Measurements from ENCODE around the gene ZNF446.
"Not testable (repeated sequence)": the region's sequence is repeated elsewhere in the genome, so short reads cannot be mapped to it uniquely, and the experiment has no call there.

The ZNF446 gene

GRCh38 chr19:58469241-58470013, 6.7 kb upstream of the ZNF446 start:
- Histone ChIP-seq H3K4me1 (ENCODE audit: control insufficient read depth in 1 of 2, insufficient read depth in 2 of 2, low read length in 2 of 2) (peaks cover 12 to 14% of the 10 kb centered on the region in 2 donors), H3K27me3 (ENCODE audit: control insufficient read depth in 1 of 2, insufficient read depth in 2 of 2, low read length in 2 of 2) (no peaks in the 10 kb centered on the region), H3K4me3 (ENCODE audit: low read depth in 1 of 2, low read length in 2 of 2) (no peak overlapping the region), H3K9ac (ENCODE audit: low read depth in 1 of 2, low read length in 2 of 2) (no peak overlapping the region), H3K36me3 (ENCODE audit: control insufficient read depth in 1 of 2, insufficient read depth in 2 of 2, low read length in 2 of 2) (peaks cover 5 to 26% of the 10 kb centered on the region in 2 donors), H3K9me3 (ENCODE audit: control insufficient read depth in 1 of 2, low read length in 2 of 2) (no peaks in the 10 kb centered on the region), H3K27ac (ENCODE audit: low read depth, low read length) (no peak overlapping the region)

- H3K9me3 ChIP-seq (ENCODE audit: control insufficient read depth in 1 of 2, low read length in 2 of 2); H3K4me3 ChIP-seq (ENCODE audit: low read depth in 1 of 2, low read length in 2 of 2): not testable (repeated sequence)
- peaks cover 19 to 20% of the 10 kb centered on the region in 2 donors for H3K4me1 ChIP-seq (ENCODE audit: control insufficient read depth in 1 of 2, insufficient read depth in 2 of 2, low read length in 2 of 2)
Measured at GRCh38 chr19:58470837-58471543, 5.2 kb upstream of the ZNF446 start.

GRCh38 chr19:58471736-58472135, 4.4 kb upstream of the ZNF446 start:
- Histone ChIP-seq H3K36me3 (ENCODE audit: control insufficient read depth in 1 of 2, insufficient read depth in 2 of 2, low read length in 2 of 2) (peaks cover 5 to 26% of the 10 kb centered on the region in 2 donors), H3K27ac (ENCODE audit: low read depth, low read length) (no peak overlapping the region), H3K4me1 (ENCODE audit: control insufficient read depth in 1 of 2, insufficient read depth in 2 of 2, low read length in 2 of 2) (peaks cover 18 to 19% of the 10 kb centered on the region in 2 donors), H3K4me3 (ENCODE audit: low read depth in 1 of 2, low read length in 2 of 2) (no peak overlapping the region), H3K9ac (ENCODE audit: low read depth in 1 of 2, low read length in 2 of 2) (no peak overlapping the region), H3K27me3 (ENCODE audit: control insufficient read depth in 1 of 2, insufficient read depth in 2 of 2, low read length in 2 of 2) (no peaks in the 10 kb centered on the region), H3K9me3 (ENCODE audit: control insufficient read depth in 1 of 2, low read length in 2 of 2) (no peaks in the 10 kb centered on the region)

More at GRCh38 chr19:58470837-58471543, 5.2 kb upstream of the ZNF446 start:
- not testable (repeated sequence) for H3K27ac ChIP-seq (ENCODE audit: low read depth, low read length); H3K27me3 ChIP-seq (ENCODE audit: control insufficient read depth in 1 of 2, insufficient read depth in 2 of 2, low read length in 2 of 2); H3K9ac ChIP-seq (ENCODE audit: low read depth in 1 of 2, low read length in 2 of 2)
- H3K36me3 ChIP-seq (ENCODE audit: control insufficient read depth in 1 of 2, insufficient read depth in 2 of 2, low read length in 2 of 2) = peaks cover 5 to 26% of the 10 kb centered on the region in 2 donors

- Histone ChIP-seq H3K9me3 (ENCODE audit: control insufficient read depth in 1 of 2, low read length in 2 of 2) (no peaks in the 10 kb centered on the region), H3K27me3 (ENCODE audit: control insufficient read depth in 1 of 2, insufficient read depth in 2 of 2, low read length in 2 of 2) (no peaks in the 10 kb centered on the region), H3K4me1 (ENCODE audit: control insufficient read depth in 1 of 2, insufficient read depth in 2 of 2, low read length in 2 of 2) (peaks cover 14 to 15% of the 10 kb centered on the region in 2 donors), H3K36me3 (ENCODE audit: control insufficient read depth in 1 of 2, insufficient read depth in 2 of 2, low read length in 2 of 2) (peaks cover 5 to 26% of the 10 kb centered on the region in 2 donors), H3K4me3 (ENCODE audit: low read depth in 1 of 2, low read length in 2 of 2) (no peak overlapping the region), H3K27ac (ENCODE audit: low read depth, low read length) (no peak overlapping the region), H3K9ac (ENCODE audit: low read depth in 1 of 2, low read length in 2 of 2) (no peak overlapping the region)
Measured at GRCh38 chr19:58473775-58474174, 2.4 kb upstream of the ZNF446 start.

- peaks cover 14% of the 10 kb centered on the region in 2 donors for H3K4me1 ChIP-seq (ENCODE audit: control insufficient read depth in 1 of 2, insufficient read depth in 2 of 2, low read length in 2 of 2)
- no peak overlapping the region for H3K27ac ChIP-seq (ENCODE audit: low read depth, low read length)
- peaks cover 5 to 26% of the 10 kb centered on the region in 2 donors for H3K36me3 ChIP-seq (ENCODE audit: control insufficient read depth in 1 of 2, insufficient read depth in 2 of 2, low read length in 2 of 2)
- H3K9me3 ChIP-seq (ENCODE audit: control insufficient read depth in 1 of 2, low read length in 2 of 2) = no peaks in the 10 kb centered on the region
- no peak overlapping the region for H3K4me3 ChIP-seq (ENCODE audit: low read depth in 1 of 2, low read length in 2 of 2)
- H3K27me3 ChIP-seq (ENCODE audit: control insufficient read depth in 1 of 2, insufficient read depth in 2 of 2, low read length in 2 of 2) = no peaks in the 10 kb centered on the region
- H3K9ac ChIP-seq (ENCODE audit: low read depth in 1 of 2, low read length in 2 of 2) = no peak overlapping the region
Measured at GRCh38 chr19:58474291-58474996, 1.7 kb upstream of the ZNF446 start.

- H3K36me3 ChIP-seq (ENCODE audit: control insufficient read depth in 1 of 2, insufficient read depth in 2 of 2, low read length in 2 of 2) = peaks cover 5 to 23% of the 10 kb centered on the region in 2 donors
Measured at GRCh38 chr19:58474997-58475713, 997 bp upstream of the ZNF446 start.

GRCh38 chr19:58476498-58477015, 405 bp downstream of the ZNF446 start:
- Histone ChIP-seq H3K36me3 (ENCODE audit: control insufficient read depth in 1 of 2, insufficient read depth in 2 of 2, low read length in 2 of 2) (peaks cover 5 to 28% of the 10 kb centered on the region in 2 donors), H3K4me3 (ENCODE audit: low read depth in 1 of 2, low read length in 2 of 2) (peak overlapping the region; percentile 87 to 89), H3K4me1 (ENCODE audit: control insufficient read depth in 1 of 2, insufficient read depth in 2 of 2, low read length in 2 of 2) (peaks cover 14% of the 10 kb centered on the region in 2 donors), H3K27me3 (ENCODE audit: control insufficient read depth in 1 of 2, insufficient read depth in 2 of 2, low read length in 2 of 2) (no peaks in the 10 kb centered on the region), H3K9me3 (ENCODE audit: control insufficient read depth in 1 of 2, low read length in 2 of 2) (no peaks in the 10 kb centered on the region), H3K27ac (ENCODE audit: low read depth, low read length) (peak overlapping the region; percentile 91), H3K9ac (ENCODE audit: low read depth in 1 of 2, low read length in 2 of 2) (peak overlapping the region; percentile 76 to 80)

More at GRCh38 chr19:58474997-58475713, 997 bp upstream of the ZNF446 start:
- Histone ChIP-seq H3K9me3 (ENCODE audit: control insufficient read depth in 1 of 2, low read length in 2 of 2) (no peaks in the 10 kb centered on the region), H3K27me3 (ENCODE audit: control insufficient read depth in 1 of 2, insufficient read depth in 2 of 2, low read length in 2 of 2) (no peaks in the 10 kb centered on the region), H3K4me3 (ENCODE audit: low read depth in 1 of 2, low read length in 2 of 2) (peak overlapping the region; percentile 87 to 89), H3K4me1 (ENCODE audit: control insufficient read depth in 1 of 2, insufficient read depth in 2 of 2, low read length in 2 of 2) (peaks cover 14% of the 10 kb centered on the region in 2 donors), H3K9ac (ENCODE audit: low read depth in 1 of 2, low read length in 2 of 2) (peak overlapping the region; percentile 76 to 80), H3K27ac (ENCODE audit: low read depth, low read length) (peak overlapping the region; percentile 91)

GRCh38 chr19:58477130-58477529, 978 bp downstream of the ZNF446 start:
- Histone ChIP-seq H3K27me3 (ENCODE audit: control insufficient read depth in 1 of 2, insufficient read depth in 2 of 2, low read length in 2 of 2) (no peaks in the 10 kb centered on the region), H3K36me3 (ENCODE audit: control insufficient read depth in 1 of 2, insufficient read depth in 2 of 2, low read length in 2 of 2) (peaks cover 3 to 22% of the 10 kb centered on the region in 2 donors), H3K9me3 (ENCODE audit: control insufficient read depth in 1 of 2, low read length in 2 of 2) (no peaks in the 10 kb centered on the region), H3K4me3 (ENCODE audit: low read depth in 1 of 2, low read length in 2 of 2) (peak overlapping the region; percentile 87 to 89), H3K27ac (ENCODE audit: low read depth, low read length) (no peak overlapping the region), H3K4me1 (ENCODE audit: control insufficient read depth in 1 of 2, insufficient read depth in 2 of 2, low read length in 2 of 2) (peaks cover 14% of the 10 kb centered on the region in 2 donors), H3K9ac (ENCODE audit: low read depth in 1 of 2, low read length in 2 of 2) (peak overlapping the region; percentile 6 to 76)

- Histone ChIP-seq H3K27ac (ENCODE audit: low read depth, low read length) (no peak overlapping the region), H3K36me3 (ENCODE audit: control insufficient read depth in 1 of 2, insufficient read depth in 2 of 2, low read length in 2 of 2) (peaks cover 0 to 14% of the 10 kb centered on the region in 2 donors), H3K9me3 (ENCODE audit: control insufficient read depth in 1 of 2, low read length in 2 of 2) (no peaks in the 10 kb centered on the region), H3K9ac (ENCODE audit: low read depth in 1 of 2, low read length in 2 of 2) (no peak overlapping the region), H3K4me3 (ENCODE audit: low read depth in 1 of 2, low read length in 2 of 2) (no peak overlapping the region), H3K27me3 (ENCODE audit: control insufficient read depth in 1 of 2, insufficient read depth in 2 of 2, low read length in 2 of 2) (no peaks in the 10 kb centered on the region), H3K4me1 (ENCODE audit: control insufficient read depth in 1 of 2, insufficient read depth in 2 of 2, low read length in 2 of 2) (peaks cover 14% of the 10 kb centered on the region in 2 donors)
Measured at GRCh38 chr19:58477871-58478270, 1.7 kb downstream of the ZNF446 start.
